Urinary bladder (tissue), 4 donors: ENCODE data around the gene DGCR8. TPM values are rescaled to one million over a fixed set of nuclear protein-coding genes. Genes with fewer than 3 reads are reported as not detected.

Experiments used
- DNase-seq: peaks from one replicate; pipeline ENCODE4 v3.0.0-alpha.2; 2015; ENCODE audit errors: extremely low spot score
- H3K27ac ChIP-seq: one replicate; pipeline ENCODE4 v1.5.1; 2013; ENCODE audit warnings: low read depth, mild to moderate bottlenecking, moderate library complexity
- H3K36me3 ChIP-seq: one replicate; pipeline ENCODE4 v1.6.1; 2013; ENCODE audit warnings: mild to moderate bottlenecking, moderate library complexity; ENCODE audit not compliant: insufficient read depth
- H3K4me1 ChIP-seq: one replicate; pipeline ENCODE4 v1.6.1; 2013; ENCODE audit warnings: mild to moderate bottlenecking, moderate library complexity; ENCODE audit not compliant: insufficient read depth
- H3K4me3 ChIP-seq: one replicate; pipeline ENCODE4 v1.5.1; 2013; ENCODE audit warnings: low read depth, low read length
- WGBS: extraction: QIAGEN DNeasy Blood & Tissue Kit; methylation state at CpG from one replicate; pipeline ENCODE4 v1.1.7; 2013; 5-methylcytosine and 5-hydroxymethylcytosine counted together
- polyA plus RNA-seq: library from polyadenylated mRNA; stranded (reverse); fragments of 200-250 nt; gene quantifications from one replicate; pipeline ENCODE4 v1.2.3, GENCODE V29; 2013
- total RNA-seq: library from RNA; depleted of rRNA; stranded (reverse); fragments of >200 nt; gene quantifications from one replicate; pipeline ENCODE4 v1.2.3, GENCODE V29; 2014
- donor health status: healthy with polysubstance abuse.
- donor health status: healthy.

The DGCR8 gene
- total and polyA plus RNA-seq, 2 donors: 18.9 to 24.8 TPM

- H3K36me3 ChIP-seq: peaks cover 1% of the 10 kb centered on the region
- DNase-seq: no peak
- WGBS: 86% methylated on average over 10 of the region's 10 CpGs
- H3K4me1 ChIP-seq: no peaks in the 10 kb centered on the region
- H3K4me3 ChIP-seq: no peak overlapping the region
- H3K27ac ChIP-seq: no peak overlapping the region
Observed at GRCh38 chr22:20056161-20056560, 23.9 kb upstream of the DGCR8 start.

- H3K4me1 ChIP-seq: no peaks in the 10 kb centered on the region
- peaks cover 1% of the 10 kb centered on the region for H3K36me3 ChIP-seq
- no peak for DNase-seq
- H3K4me3 ChIP-seq: no peak overlapping the region
- 94% methylated on average over 16 of the region's 16 CpGs for WGBS
- H3K27ac ChIP-seq: no peak overlapping the region
Observed at GRCh38 chr22:20056696-20057386, 23.2 kb upstream of the DGCR8 start.

DNA sequence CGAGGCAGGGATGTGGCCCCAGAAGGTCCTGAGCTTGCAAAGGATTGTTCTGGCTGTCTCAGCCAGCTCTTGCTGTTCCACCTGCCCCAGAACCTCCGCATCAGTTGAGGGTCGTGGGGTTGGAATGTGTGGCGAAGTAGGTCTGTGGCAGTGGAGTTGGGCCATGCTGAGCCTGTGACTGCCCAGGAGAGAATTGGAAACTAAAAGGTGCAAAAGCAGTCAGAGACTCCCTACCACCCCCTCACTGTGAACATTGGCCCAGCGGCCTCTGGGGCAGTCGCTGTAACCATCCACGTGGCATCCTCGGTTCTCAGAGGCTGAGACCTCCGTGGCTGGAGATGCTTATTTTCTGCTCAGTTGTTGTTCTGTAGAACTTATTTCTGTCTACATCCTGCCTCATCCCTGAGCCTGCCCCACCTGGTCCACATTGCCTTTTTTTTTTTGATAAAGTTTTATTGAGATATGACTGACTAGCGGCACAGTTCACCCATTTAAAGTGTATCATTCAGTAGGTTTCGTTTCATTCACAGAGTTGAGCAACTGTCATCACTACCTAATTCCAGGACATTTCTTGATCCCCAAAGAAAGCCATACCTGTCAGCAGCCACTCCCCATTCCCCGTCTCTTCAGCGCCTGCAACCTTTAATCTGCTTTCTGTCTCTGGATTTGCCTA, 22.3 kb upstream of the DGCR8 start:
- WGBS: 96% methylated on average over 13 of the region's 13 CpGs
- Histone ChIP-seq H3K4me1 (no peaks in the 10 kb centered on the region), H3K4me3 (no peak overlapping the region), H3K36me3 (peaks cover 5% of the 10 kb centered on the region), H3K27ac (no peak overlapping the region)
- no peak for DNase-seq

DNA sequence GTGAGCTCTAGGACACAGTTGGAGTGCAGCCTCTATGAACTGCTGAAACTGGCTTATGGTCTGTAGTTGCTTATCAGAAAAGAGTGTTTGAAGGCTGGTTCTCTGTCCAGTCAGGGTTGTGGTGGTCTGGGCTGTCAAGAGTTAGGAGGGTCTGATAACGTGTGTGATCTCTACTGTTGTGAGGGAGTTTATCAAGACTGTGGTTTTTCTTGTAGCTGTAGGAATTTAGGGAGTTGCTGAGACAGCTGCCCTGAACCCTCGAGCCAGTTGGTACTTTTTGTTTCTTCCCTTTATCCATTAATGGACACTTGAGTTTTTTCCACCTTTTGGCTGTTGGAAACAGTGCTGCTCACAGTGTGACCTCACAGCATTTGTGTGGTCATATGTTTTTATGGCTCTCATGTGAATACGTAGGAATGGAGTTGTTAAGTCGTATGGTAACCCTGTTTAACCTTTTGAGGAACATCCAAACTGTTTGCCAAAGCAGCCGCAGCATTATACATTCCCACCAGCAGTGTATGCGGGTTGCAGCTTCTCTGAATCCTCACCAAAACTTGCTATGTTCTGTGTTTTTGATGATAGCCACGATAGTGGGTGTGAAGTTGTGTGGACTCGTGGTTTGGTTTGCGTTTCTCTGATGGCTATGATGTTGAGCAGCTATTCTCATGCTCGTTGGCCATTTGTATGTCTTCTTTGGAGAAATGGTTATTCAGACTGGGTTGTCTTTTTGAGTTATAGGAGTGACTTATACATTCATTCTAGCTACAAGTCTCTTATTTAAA, 20.9 kb upstream of the DGCR8 start:
- H3K4me3 ChIP-seq: no peak overlapping the region
- H3K27ac ChIP-seq: no peak overlapping the region
- no peak for DNase-seq
- H3K36me3 ChIP-seq: peaks cover 5% of the 10 kb centered on the region
- WGBS: 74% methylated on average over 10 of the region's 10 CpGs
- no peaks in the 10 kb centered on the region for H3K4me1 ChIP-seq

GRCh38 chr22:20060700-20061480, 19.2 kb upstream of the DGCR8 start:
- WGBS: 90% methylated on average over 10 of the region's 10 CpGs
- peaks cover 4% of the 10 kb centered on the region for H3K36me3 ChIP-seq
- H3K4me1 ChIP-seq: no peaks in the 10 kb centered on the region

DNA sequence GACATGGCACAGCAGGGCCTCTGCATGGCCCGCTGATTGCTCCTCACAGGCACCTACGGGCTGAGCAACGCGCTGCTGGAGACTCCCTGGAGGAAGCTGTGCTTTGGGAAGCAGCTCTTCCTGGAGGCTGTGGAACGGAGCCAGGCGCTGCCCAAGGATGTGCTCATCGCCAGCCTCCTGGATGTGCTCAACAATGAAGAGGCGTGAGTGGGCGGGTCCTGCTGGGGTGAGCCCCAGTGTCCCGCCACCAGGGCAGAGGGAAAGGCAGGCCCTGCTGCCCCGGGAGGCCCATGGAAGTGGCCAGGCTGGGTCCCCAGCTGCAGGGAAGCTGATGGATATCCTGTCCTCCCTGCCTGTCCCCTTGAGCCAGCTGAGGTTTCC, 18.6 kb upstream of the DGCR8 start:
- DNase-seq: no peak
- no peak overlapping the region for H3K27ac ChIP-seq
- WGBS: 89% methylated on average over 11 of the region's 11 CpGs

More at GRCh38 chr22:20060700-20061480, 19.2 kb upstream of the DGCR8 start:
- H3K4me3 ChIP-seq: no peak overlapping the region
- DNase-seq: no peak
- H3K27ac ChIP-seq: no peak overlapping the region

GRCh38 chr22:20062043-20062765, 17.8 kb upstream of the DGCR8 start:
- Histone ChIP-seq H3K27ac (no peak overlapping the region), H3K4me1 (no peaks in the 10 kb centered on the region), H3K36me3 (peaks cover 3% of the 10 kb centered on the region), H3K4me3 (no peak overlapping the region)
- DNase-seq: no peak
- 92% methylated on average over 18 of the region's 18 CpGs for WGBS

More for the DNA sequence above, 18.6 kb upstream of the DGCR8 start:
- Histone ChIP-seq H3K4me1 (no peaks in the 10 kb centered on the region), H3K4me3 (no peak overlapping the region), H3K36me3 (peaks cover 3% of the 10 kb centered on the region)

- no peaks in the 10 kb centered on the region for H3K4me1 ChIP-seq
- DNase-seq: no peak
- 85% methylated on average over 11 of the region's 11 CpGs for WGBS
- H3K4me3 ChIP-seq: no peak overlapping the region
- peaks cover 3% of the 10 kb centered on the region for H3K36me3 ChIP-seq
- no peak overlapping the region for H3K27ac ChIP-seq
Observed at GRCh38 chr22:20062766-20063083, 17.3 kb upstream of the DGCR8 start.

DNA sequence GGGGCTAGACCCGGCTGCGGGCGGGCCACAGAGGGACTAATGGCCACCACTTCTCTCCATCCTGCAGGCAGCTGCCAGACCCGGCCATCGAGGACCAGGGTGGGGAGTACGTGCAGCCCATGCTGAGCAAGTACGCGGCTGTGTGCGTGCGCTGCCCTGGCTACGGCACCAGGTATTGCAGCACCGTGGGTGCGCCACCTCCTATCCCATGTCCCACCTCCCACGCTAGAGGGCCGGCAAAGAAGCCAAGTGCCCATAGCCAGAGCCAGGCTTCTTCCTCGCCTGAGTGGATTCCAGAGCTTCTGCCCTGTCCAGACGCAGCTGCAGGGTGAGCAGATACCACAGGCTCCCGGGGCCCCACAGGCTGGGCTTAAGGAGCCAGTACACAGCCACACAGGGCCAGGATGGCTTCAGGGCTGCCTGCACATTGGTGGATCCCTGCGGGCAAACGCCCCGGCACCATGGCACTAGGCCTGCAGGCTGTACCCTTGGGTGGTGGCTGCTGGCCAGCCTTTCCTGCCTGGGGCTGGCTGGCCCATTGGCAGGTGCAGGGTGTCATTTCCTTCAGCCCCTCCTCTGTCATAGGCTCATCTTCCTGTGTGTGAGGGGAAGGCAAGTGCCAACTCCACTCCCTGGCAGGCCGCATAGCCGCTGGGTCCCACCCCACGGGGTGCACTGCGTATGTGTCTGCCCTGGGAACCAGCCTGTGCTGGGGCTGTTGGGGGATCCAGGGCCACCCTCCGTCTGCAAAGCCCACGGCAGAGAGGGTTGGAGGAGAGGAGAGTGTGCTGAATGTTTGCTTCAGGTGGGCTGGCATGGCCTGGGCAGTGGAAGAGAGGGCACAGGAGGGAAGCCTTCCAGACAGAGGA, 16.5 kb upstream of the DGCR8 start:
- 93% methylated on average over 27 of the region's 27 CpGs for WGBS
- no peaks in the 10 kb centered on the region for H3K4me1 ChIP-seq
- no peak overlapping the region for H3K27ac ChIP-seq
- no peak overlapping the region for H3K4me3 ChIP-seq
- no peak for DNase-seq
- peaks cover 3% of the 10 kb centered on the region for H3K36me3 ChIP-seq

DNA sequence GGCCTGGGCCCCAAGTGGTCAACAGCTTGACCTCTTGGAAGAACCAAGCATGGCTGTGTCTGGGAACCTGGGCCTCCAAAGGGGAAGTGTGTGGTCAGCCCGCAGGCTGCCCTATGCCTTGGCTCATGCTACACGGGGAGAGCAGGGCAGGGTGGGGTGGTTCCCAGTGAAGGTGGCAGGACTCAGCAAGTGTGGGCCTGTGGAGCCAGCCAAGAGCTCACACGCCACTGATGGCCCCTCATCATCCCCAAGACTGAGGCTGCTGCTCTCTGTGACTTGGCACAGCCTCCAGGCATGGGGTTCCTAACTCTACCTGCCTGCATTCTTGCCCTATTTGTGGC, 15.9 kb upstream of the DGCR8 start:
- WGBS: 85% methylated on average over 3 of the region's 3 CpGs
- Histone ChIP-seq H3K4me1 (no peaks in the 10 kb centered on the region), H3K36me3 (peaks cover 3% of the 10 kb centered on the region), H3K27ac (no peak overlapping the region), H3K4me3 (no peak overlapping the region)
- no peak for DNase-seq

DNA sequence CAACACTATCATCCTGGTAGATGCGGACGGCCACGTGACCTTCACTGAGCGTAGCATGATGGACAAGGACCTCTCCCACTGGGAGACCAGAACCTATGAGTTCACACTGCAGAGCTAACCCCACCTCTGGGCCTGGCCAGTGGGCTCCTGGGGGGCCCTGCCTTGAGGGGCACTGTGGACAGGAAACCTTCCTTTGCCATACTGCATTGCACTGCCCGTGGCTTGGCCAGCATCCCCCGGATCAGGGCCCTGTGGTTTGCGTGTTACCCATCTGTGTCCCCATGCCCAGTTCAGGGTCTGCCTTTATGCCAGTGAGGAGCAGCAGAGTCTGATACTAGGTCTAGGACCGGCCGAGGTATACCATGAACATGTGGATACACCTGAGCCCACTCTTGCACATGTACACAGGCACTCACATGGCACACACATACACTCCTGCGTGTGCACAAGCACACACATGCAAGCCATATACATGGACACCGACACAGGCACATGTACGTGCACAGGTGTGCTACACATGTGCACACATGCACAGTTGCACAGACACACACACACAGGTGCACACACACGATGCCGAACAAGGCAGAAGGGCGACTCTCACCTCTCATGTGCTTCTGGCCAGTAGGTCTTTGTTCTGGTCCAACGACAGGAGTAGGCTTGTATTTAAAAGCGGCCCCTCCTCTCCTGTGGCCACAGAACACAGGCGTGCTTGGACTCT, 15.3 kb upstream of the DGCR8 start:
- H3K36me3 ChIP-seq: peaks cover 3% of the 10 kb centered on the region
- H3K27ac ChIP-seq: no peak overlapping the region
- 94% methylated on average over 18 of the region's 18 CpGs for WGBS
- no peaks in the 10 kb centered on the region for H3K4me1 ChIP-seq
- DNase-seq: no peak
- no peak overlapping the region for H3K4me3 ChIP-seq
